Kidney (tissue), 14 donors: ENCODE data around the gene TMEM218. TPM values are rescaled to one million over a fixed set of nuclear protein-coding genes. Genes with fewer than 3 reads are reported as not detected.

Source experiments
- DNase-seq, 5 donors: peaks; one replicate each; pipeline ENCODE4 v3.0.0-alpha.2; 2013 to 2020
- FAIRE-seq: peaks from 2 replicates; lab custom pipeline; 2012; peaks lifted over from hg19 to GRCh38; lab: Jason Lieb, UNC
- H3K27ac ChIP-seq, 2 donors: one replicate each; pipeline ENCODE4 v1.7.0; 2013; ENCODE audit warnings: low read depth in 2 of 2, low read length in 2 of 2, inconsistent platforms in 1 of 2
- H3K27me3 ChIP-seq: one replicate; pipeline ENCODE4 v1.7.1; 2013; ENCODE audit warnings: low read length, inconsistent platforms; ENCODE audit not compliant: control insufficient read depth, insufficient read depth
- H3K36me3 ChIP-seq, 3 donors: one replicate each; pipeline versions ENCODE4 v1.7.0 to v1.7.1; 2013; ENCODE audit warnings: low read length in 3 of 3, control low read depth in 1 of 3, inconsistent platforms in 1 of 3; ENCODE audit not compliant: insufficient read depth in 3 of 3, control insufficient read depth in 2 of 3
- H3K4me1 ChIP-seq, 3 donors: one replicate each; pipeline versions ENCODE4 v1.7.0 to v1.7.1; 2013; ENCODE audit warnings: low read length in 3 of 3, inconsistent platforms in 1 of 3, low read depth in 1 of 3; ENCODE audit not compliant: control insufficient read depth in 2 of 3, insufficient read depth in 2 of 3
- H3K4me3 ChIP-seq, 3 donors: one replicate each; pipeline versions ENCODE4 v1.7.0 to v1.8.1; 2013; ENCODE audit warnings: low read length in 3 of 3, control low read depth in 1 of 3, inconsistent platforms in 1 of 3
- H3K9ac ChIP-seq, 3 donors: one replicate each; pipeline versions ENCODE4 v1.7.0 to v1.7.1; 2013; ENCODE audit warnings: low read length in 3 of 3, control low read depth in 1 of 3, inconsistent platforms in 1 of 3
- H3K9me3 ChIP-seq, 3 donors: one replicate each; pipeline versions ENCODE4 v1.7.0 to v1.7.1; 2013; ENCODE audit warnings: low read length in 3 of 3, control low read depth in 1 of 3, inconsistent platforms in 1 of 3; ENCODE audit not compliant: control insufficient read depth in 2 of 3, insufficient read depth in 1 of 3
- intact Hi-C: fragments of 100-400 bp; cut with DNase I; formaldehyde crosslinking; loops from one replicate; pipeline ENCODE4 v1.11.1; 2022
- polyA plus RNA-seq: library from polyadenylated mRNA; stranded (reverse); fragments of 350-450 nt; fragmentation: Illumina TruSeq; extraction: RNeasy Lipid Tissue Mini Kit (QIAGEN cat#74804); gene quantifications from one replicate; pipeline ENCODE4 v1.2.3, GENCODE V29; 2014; ENCODE audit warnings: low read depth, low replicate concordance; ENCODE audit not compliant: insufficient read depth
- total RNA-seq: library from RNA; stranded (reverse); fragmentation: NEBNext Ultra II Directional; extraction: Animal tissue kit (Norgen Biotek cat#: 25700); gene quantifications from one replicate; pipeline ENCODE4 v1.2.1, GENCODE V29; 2021
- TF ChIP-seq, protein P1 (sequence below): IDR thresholded peaks from 3 replicates; pipeline ENCODE4 v1.5.1; 2012; ENCODE audit warnings: mild to moderate bottlenecking, moderate library complexity, borderline replicate concordance; ENCODE audit not compliant: insufficient read depth; ENCODE audit errors: extremely low read depth
- donor health status: control.
- donor health status: control.
- donor health status: control.
- donor health status: control.
- donor health status: control.
- donor health status: DM: yes; HTN: yes; CAD: no.
- donor health status: Normal renal cell carcinoma (clear cell type).

The TMEM218 gene
- total and polyA plus RNA-seq, 2 donors from 2014 or later, result 22.9 to 33.4 TPM

DNA sequence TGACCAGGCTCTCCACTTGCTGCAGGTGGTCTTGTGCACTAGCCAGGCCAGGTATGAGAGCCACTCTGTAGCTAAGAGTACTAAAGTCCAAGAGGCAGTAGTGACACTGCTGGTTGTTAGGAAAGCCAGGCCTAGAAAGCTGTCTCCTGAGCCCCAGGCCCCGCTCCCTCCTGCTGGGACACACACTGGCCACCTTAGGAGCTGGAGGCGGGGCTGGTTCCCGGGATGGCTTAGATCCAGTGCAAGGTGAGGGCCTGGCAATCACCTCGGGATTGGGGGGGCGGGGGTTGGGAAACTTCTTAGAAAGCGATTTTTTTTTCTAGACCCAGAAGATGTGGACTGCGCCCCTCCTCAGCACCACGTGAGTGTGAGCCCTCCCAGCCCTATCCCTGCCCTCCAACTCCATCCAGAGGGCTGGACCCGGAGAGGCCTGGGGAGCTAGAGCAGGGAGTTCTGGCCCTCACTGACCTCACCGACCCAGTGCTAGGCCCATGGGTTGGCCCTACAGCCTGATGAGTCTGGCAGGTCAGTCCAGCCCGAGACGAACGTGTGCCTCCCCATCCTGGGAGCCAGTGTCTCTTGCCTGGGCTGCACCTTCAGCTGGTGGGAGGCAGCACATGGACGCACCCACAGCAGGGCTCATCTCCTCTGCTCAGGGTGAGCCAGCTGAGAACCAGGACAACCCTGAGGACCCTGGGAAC, 30.2 kb downstream of the TMEM218 start:
- FAIRE-seq (no peak), DNase-seq (no peak)
- no peaks in the 10 kb centered on the region for H3K36me3 ChIP-seq
- TF ChIP-seq, protein P1, sequence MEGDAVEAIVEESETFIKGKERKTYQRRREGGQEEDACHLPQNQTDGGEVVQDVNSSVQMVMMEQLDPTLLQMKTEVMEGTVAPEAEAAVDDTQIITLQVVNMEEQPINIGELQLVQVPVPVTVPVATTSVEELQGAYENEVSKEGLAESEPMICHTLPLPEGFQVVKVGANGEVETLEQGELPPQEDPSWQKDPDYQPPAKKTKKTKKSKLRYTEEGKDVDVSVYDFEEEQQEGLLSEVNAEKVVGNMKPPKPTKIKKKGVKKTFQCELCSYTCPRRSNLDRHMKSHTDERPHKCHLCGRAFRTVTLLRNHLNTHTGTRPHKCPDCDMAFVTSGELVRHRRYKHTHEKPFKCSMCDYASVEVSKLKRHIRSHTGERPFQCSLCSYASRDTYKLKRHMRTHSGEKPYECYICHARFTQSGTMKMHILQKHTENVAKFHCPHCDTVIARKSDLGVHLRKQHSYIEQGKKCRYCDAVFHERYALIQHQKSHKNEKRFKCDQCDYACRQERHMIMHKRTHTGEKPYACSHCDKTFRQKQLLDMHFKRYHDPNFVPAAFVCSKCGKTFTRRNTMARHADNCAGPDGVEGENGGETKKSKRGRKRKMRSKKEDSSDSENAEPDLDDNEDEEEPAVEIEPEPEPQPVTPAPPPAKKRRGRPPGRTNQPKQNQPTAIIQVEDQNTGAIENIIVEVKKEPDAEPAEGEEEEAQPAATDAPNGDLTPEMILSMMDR, result no peak
- no peak overlapping the region for H3K27ac ChIP-seq
- H3K27me3 ChIP-seq, result no peaks in the 10 kb centered on the region
- intact Hi-C loops, result no loop called here
- no peaks in the 10 kb centered on the region for H3K9me3 ChIP-seq
- no peak overlapping the region for H3K9ac ChIP-seq
- no peak overlapping the region for H3K4me3 ChIP-seq
- no peaks in the 10 kb centered on the region for H3K4me1 ChIP-seq

DNA sequence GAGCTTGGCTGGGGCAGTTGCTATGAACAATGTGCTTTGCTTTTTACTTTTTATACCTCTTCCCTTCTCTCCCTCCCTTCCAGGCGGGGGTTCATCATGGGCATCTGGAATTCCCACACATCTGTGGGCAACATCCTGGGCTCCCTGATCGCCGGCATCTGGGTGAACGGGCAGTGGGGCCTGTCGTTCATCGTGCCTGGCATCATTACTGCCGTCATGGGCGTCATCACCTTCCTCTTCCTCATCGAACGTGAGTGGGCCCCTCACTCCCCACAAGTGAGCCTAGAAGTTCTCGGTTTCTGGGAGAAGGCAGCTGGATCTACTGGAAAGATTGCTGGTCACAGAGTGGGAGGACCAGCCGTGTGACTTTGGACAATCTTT, 30.9 kb downstream of the TMEM218 start:
- H3K27me3 ChIP-seq, result no peaks in the 10 kb centered on the region
- H3K4me1 ChIP-seq, result no peaks in the 10 kb centered on the region
- no peaks in the 10 kb centered on the region for H3K9me3 ChIP-seq
- no peak overlapping the region for H3K9ac ChIP-seq
- FAIRE-seq, result no peak
- intact Hi-C loops, result no loop called here
- H3K27ac ChIP-seq, result no peak overlapping the region
- DNase-seq, result no peak
- H3K4me3 ChIP-seq, result no peak overlapping the region
- TF ChIP-seq, protein P1, result no peak
- no peaks in the 10 kb centered on the region for H3K36me3 ChIP-seq

DNA sequence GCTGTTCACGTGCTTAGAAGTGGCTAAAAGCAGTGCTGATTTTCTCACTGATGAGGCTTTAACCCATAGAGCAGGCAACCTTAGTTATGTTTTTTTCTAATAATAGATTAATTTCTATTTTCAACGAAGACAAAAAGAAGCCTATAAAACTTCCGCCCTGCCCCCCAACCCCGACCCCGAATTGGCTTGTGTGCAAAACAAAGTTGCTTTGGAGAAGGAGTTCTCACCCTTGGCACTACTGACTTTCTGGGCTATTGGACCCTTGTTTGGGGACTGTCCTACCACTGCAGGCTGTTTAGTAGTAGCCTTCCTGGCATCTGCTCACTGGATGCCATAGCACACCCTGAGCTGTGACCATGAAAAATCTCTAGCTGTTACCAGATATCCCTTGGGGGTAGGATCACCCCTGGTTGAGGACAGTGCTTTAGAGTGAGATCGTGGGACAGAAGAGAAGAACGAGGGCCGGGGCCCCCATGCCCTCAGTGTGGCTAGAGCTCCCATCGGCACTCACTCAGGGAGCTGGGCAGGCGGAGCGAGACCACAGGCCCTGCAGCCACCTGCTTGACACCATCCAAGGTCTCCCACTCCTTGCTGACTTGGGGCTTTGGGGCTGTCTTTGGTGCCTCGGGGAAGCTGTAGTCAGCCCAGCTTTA, 31.4 kb downstream of the TMEM218 start:
- TF ChIP-seq, protein P1, result no peak
- FAIRE-seq (no peak), DNase-seq (no peak)
- no peaks in the 10 kb centered on the region for H3K4me1 ChIP-seq
- no peak overlapping the region for H3K9ac ChIP-seq
- H3K4me3 ChIP-seq, result no peak overlapping the region
- H3K27me3 ChIP-seq, result no peaks in the 10 kb centered on the region
- H3K27ac ChIP-seq, result no peak overlapping the region
- H3K36me3 ChIP-seq, result no peaks in the 10 kb centered on the region
- intact Hi-C loops, result no loop called here
- no peaks in the 10 kb centered on the region for H3K9me3 ChIP-seq
